ENCODE measurements around the gene NUDT12. TPM values are rescaled to one million over a fixed set of nuclear protein-coding genes. Genes with fewer than 3 reads are reported as not detected.

Gene NUDT12
- total and polyA plus RNA-seq, 4 donors = 5.7 to 25.4 (median 11.3) TPM

- H3K9me3 ChIP-seq (ENCODE audit: control insufficient read depth in 4 of 4, insufficient read depth in 3 of 4, low read length in 3 of 4) = no peaks in the 10 kb centered on the region
- H3K27ac ChIP-seq (ENCODE audit: low read depth in 1 of 2, low read length in 1 of 2) = no peak overlapping the region
- DNase-seq (no peak), ATAC-seq (ENCODE audit: insufficient read depth, low FRiP score) (no peak)
- TF ChIP-seq, protein P1, sequence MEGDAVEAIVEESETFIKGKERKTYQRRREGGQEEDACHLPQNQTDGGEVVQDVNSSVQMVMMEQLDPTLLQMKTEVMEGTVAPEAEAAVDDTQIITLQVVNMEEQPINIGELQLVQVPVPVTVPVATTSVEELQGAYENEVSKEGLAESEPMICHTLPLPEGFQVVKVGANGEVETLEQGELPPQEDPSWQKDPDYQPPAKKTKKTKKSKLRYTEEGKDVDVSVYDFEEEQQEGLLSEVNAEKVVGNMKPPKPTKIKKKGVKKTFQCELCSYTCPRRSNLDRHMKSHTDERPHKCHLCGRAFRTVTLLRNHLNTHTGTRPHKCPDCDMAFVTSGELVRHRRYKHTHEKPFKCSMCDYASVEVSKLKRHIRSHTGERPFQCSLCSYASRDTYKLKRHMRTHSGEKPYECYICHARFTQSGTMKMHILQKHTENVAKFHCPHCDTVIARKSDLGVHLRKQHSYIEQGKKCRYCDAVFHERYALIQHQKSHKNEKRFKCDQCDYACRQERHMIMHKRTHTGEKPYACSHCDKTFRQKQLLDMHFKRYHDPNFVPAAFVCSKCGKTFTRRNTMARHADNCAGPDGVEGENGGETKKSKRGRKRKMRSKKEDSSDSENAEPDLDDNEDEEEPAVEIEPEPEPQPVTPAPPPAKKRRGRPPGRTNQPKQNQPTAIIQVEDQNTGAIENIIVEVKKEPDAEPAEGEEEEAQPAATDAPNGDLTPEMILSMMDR (IDR thresholded peaks at IDR 0.05; ENCODE audit: control extremely low read depth, extremely low read depth) = no peak
- H3K27me3 ChIP-seq (ENCODE audit: control insufficient read depth in 3 of 3, insufficient read depth in 3 of 3, low read length in 2 of 3) = no peaks in the 10 kb centered on the region
- no peaks in the 10 kb centered on the region for H3K4me1 ChIP-seq (ENCODE audit: control insufficient read depth in 5 of 5, insufficient read depth in 5 of 5, low read length in 5 of 5)
- no peak overlapping the region for H3K4me3 ChIP-seq
- no peak overlapping the region for H3K9ac ChIP-seq (ENCODE audit: insufficient read depth in 1 of 2, low read length in 2 of 2)
- 92 to 93% methylated on average over 2 of the region's 2 CpGs for WGBS, 2 donors
- no peaks in the 10 kb centered on the region for H3K36me3 ChIP-seq (ENCODE audit: control insufficient read depth in 4 of 4, insufficient read depth in 4 of 4, low read length in 4 of 4)
Observed at GRCh38 chr5:103541114-103541513, 21.5 kb downstream of the NUDT12 start.

GRCh38 chr5:103539376-103540330, 22.9 kb downstream of the NUDT12 start:
- Histone ChIP-seq H3K4me1 (ENCODE audit: control insufficient read depth in 5 of 5, insufficient read depth in 5 of 5, low read length in 5 of 5) (no peaks in the 10 kb centered on the region), H3K27ac (ENCODE audit: low read depth in 1 of 2, low read length in 1 of 2) (no peak overlapping the region), H3K9ac (ENCODE audit: insufficient read depth in 1 of 2, low read length in 2 of 2) (no peak overlapping the region), H3K27me3 (ENCODE audit: control insufficient read depth in 3 of 3, insufficient read depth in 3 of 3, low read length in 2 of 3) (no peaks in the 10 kb centered on the region), H3K36me3 (ENCODE audit: control insufficient read depth in 4 of 4, insufficient read depth in 4 of 4, low read length in 4 of 4) (no peaks in the 10 kb centered on the region), H3K4me3 (no peak overlapping the region), H3K9me3 (ENCODE audit: control insufficient read depth in 4 of 4, insufficient read depth in 3 of 4, low read length in 3 of 4) (no peaks in the 10 kb centered on the region)
- ATAC-seq (ENCODE audit: insufficient read depth, low FRiP score) (no peak), DNase-seq (no peak)
- WGBS, 2 donors = 64 to 65% methylated on average over 3 of the region's 3 CpGs
- TF ChIP-seq, protein P1 (IDR thresholded peaks at IDR 0.05; ENCODE audit: control extremely low read depth, extremely low read depth) = no peak

DNA sequence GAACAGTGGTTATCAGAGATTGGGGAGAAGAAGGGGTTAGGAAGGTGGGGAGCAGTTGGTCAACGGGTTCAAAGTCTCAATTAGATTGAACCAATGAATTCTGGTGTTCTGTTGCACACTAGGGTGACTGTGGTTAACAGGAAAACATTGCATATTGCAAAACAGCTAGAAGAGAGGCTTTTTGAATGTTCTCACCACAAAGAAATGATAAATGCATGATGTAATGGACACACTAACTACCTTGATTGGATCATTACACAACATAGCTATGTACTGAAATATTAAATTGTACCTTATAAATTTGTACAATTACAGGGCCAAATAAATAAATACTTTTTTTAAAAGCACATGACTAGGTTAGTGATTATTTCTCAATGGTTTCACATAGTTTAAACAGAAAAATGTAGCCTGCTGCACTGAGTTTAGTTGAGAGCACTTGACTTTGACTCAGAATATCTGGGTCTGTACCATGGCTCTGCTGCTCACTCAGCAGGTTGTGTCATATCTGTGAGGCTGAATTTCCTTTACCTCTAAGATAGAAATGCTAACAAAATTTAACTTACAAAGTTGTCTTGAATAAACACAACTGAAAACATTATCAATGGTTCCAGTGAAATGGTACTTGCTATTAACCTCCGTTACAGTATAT, 30.4 kb downstream of the NUDT12 start:
- Histone ChIP-seq H3K9ac (ENCODE audit: insufficient read depth in 1 of 2, low read length in 2 of 2) (no peak overlapping the region), H3K9me3 (ENCODE audit: control insufficient read depth in 4 of 4, insufficient read depth in 3 of 4, low read length in 3 of 4) (no peaks in the 10 kb centered on the region), H3K27me3 (ENCODE audit: control insufficient read depth in 3 of 3, insufficient read depth in 3 of 3, low read length in 2 of 3) (no peaks in the 10 kb centered on the region), H3K4me1 (ENCODE audit: control insufficient read depth in 5 of 5, insufficient read depth in 5 of 5, low read length in 5 of 5) (no peaks in the 10 kb centered on the region), H3K4me3 (no peak overlapping the region), H3K27ac (ENCODE audit: low read depth in 1 of 2, low read length in 1 of 2) (no peak overlapping the region), H3K36me3 (ENCODE audit: control insufficient read depth in 4 of 4, insufficient read depth in 4 of 4, low read length in 4 of 4) (no peaks in the 10 kb centered on the region)
- TF ChIP-seq, protein P1 (IDR thresholded peaks at IDR 0.05; ENCODE audit: control extremely low read depth, extremely low read depth) = no peak
- DNase-seq = peak in 2 of 3 donors; percentile 12 to 46
- ATAC-seq (ENCODE audit: insufficient read depth, low FRiP score) = peak; percentile 53
- 63 to 72% methylated on average over 2 of the region's 2 CpGs for WGBS, 2 donors
